ENCODE results near the gene COQ10B. TPM values are rescaled to one million over a fixed set of nuclear protein-coding genes. Genes with fewer than 3 reads are reported as not detected.
A peak's percentile ranks its signal among the peaks of the same experiment; 100 is the strongest.
"Not testable (repeated sequence)": the region's sequence is repeated elsewhere in the genome, so short reads cannot be mapped to it uniquely, and the experiment has no call there.

COQ10B gene
- 29.9 TPM for polyA plus RNA-seq

DNA sequence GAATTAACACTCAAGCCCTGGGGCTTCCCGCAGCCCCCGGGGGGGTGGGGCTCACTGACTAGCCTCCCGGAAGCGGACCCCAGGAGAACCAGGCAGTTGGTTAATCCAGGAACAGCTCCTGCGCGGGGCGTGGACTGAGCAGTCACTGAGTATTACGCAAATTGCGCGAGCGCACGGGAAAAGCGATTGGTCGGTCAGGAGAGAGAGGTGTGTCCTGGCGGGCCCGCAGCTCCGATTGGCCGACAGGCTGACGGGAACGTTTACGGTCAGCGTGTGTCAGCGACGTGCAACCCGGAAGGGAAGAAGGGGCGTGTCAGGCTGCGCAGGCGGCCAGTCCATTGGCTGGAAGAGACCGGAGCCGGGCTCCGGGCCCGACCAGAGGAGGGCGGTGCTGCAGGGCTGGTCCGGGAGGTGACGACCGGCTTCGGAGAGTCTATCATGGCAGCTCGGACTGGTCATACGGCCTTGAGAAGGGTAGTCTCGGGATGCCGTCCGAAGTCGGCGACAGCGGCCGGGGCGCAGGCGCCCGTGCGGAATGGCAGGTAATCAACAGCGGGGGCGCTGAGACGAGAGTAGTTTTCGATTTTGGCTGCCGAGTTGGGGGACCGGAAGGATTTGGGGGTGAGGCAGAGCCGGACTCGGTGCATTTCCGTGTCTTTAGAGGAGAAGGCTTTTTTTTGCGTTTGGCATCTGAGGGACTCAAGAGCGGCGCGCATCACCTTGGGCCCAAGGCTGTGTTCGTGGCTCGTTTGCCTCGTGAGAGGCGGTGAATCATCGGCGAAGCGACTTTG lies at the start of gene COQ10B:
Gene COQ10B (plus strand): TSS at position 430 of the 791 bp plus-strand sequence. CDS start 9 bp downstream, at position 439.
- H3K9me3 Mint-ChIP-seq: no peaks in the 10 kb centered on the region
- H3K27ac Mint-ChIP-seq: peak within 1 kb of the TSS; percentile 97 to 100 (median 100)
- H3K4me3 Mint-ChIP-seq: peak within 1 kb of the TSS; percentile 97 to 100 (median 100)
- H3K36me3 Mint-ChIP-seq: no peaks in the 10 kb centered on the region
- peaks cover 18 to 31% (median 24%) of the 10 kb centered on the region in 3 donors for H3K4me1 Mint-ChIP-seq
- no peaks in the 10 kb centered on the region for H3K27me3 Mint-ChIP-seq

GRCh38 chr2:197405582-197405981 lies 47.8 kb upstream of the COQ10B start:
- Mint-ChIP-seq H3K27ac (no peak overlapping the region), H3K36me3 (peaks cover 6% of the 10 kb centered on the region), H3K4me3 (no peak overlapping the region)

GRCh38 chr2:197414039-197414438 lies 39.3 kb upstream of the COQ10B start:
- H3K27me3 Mint-ChIP-seq: no peaks in the 10 kb centered on the region
- no peaks in the 10 kb centered on the region for H3K36me3 Mint-ChIP-seq
- H3K27ac Mint-ChIP-seq: no peak overlapping the region
- H3K4me3 Mint-ChIP-seq: no peak overlapping the region
- H3K4me1 Mint-ChIP-seq: peaks cover 0 to 1% (median 0%) of the 10 kb centered on the region in 3 donors
- no peaks in the 10 kb centered on the region for H3K9me3 Mint-ChIP-seq

More at GRCh38 chr2:197405582-197405981, 47.8 kb upstream of the COQ10B start:
- Mint-ChIP-seq H3K4me1 (peaks cover 0 to 1% (median 0%) of the 10 kb centered on the region in 3 donors), H3K9me3 (no peaks in the 10 kb centered on the region), H3K27me3 (no peaks in the 10 kb centered on the region)

DNA sequence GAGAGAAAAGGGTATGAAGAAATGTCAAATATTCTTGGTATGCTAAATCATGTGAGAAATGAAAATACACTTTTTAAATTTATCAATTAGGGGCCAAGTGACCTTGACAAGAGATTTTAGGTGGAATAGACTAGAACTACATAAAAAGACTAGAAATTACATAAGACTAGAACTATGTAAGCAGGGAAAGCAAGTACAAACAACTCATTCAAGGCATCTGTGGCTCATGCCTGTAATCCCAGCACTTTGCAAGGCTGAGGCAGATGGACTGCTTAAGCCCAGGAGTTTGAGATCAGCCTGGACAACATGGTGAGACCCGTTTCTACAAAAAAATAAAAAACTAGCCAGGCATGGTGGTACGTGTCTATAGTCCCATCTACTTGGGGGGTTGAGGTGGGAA lies 38.8 kb upstream of the COQ10B start:
- Mint-ChIP-seq H3K36me3 (no peaks in the 10 kb centered on the region), H3K4me1 (peaks cover 0 to 1% (median 0%) of the 10 kb centered on the region in 3 donors), H3K27ac (no peak overlapping the region), H3K4me3 (no peak overlapping the region), H3K9me3 (no peaks in the 10 kb centered on the region), H3K27me3 (no peaks in the 10 kb centered on the region)

GRCh38 chr2:197416268-197416667 lies 37.1 kb upstream of the COQ10B start:
- no peaks in the 10 kb centered on the region for H3K27me3 Mint-ChIP-seq
- no peak overlapping the region for H3K27ac Mint-ChIP-seq
- H3K9me3 Mint-ChIP-seq: no peaks in the 10 kb centered on the region
- H3K4me3 Mint-ChIP-seq: no peak overlapping the region
- H3K4me1 Mint-ChIP-seq: peaks cover 0 to 2% (median 0%) of the 10 kb centered on the region in 3 donors
- H3K36me3 Mint-ChIP-seq: no peaks in the 10 kb centered on the region

GRCh38 chr2:197419438-197419837 lies 33.9 kb upstream of the COQ10B start:
- no peaks in the 10 kb centered on the region for H3K36me3 Mint-ChIP-seq
- no peaks in the 10 kb centered on the region for H3K9me3 Mint-ChIP-seq
- peaks cover under 1 to 10% (median 5%) of the 10 kb centered on the region in 3 donors for H3K4me1 Mint-ChIP-seq
- no peak overlapping the region for H3K4me3 Mint-ChIP-seq
- H3K27ac Mint-ChIP-seq: no peak overlapping the region
- H3K27me3 Mint-ChIP-seq: no peaks in the 10 kb centered on the region

GRCh38 chr2:197423307-197423706 lies 30.0 kb upstream of the COQ10B start:
- no peaks in the 10 kb centered on the region for H3K9me3 Mint-ChIP-seq
- H3K27ac Mint-ChIP-seq: no peak overlapping the region
- no peaks in the 10 kb centered on the region for H3K36me3 Mint-ChIP-seq
- no peaks in the 10 kb centered on the region for H3K27me3 Mint-ChIP-seq
- no peak overlapping the region for H3K4me3 Mint-ChIP-seq
- peaks cover 19 to 30% (median 27%) of the 10 kb centered on the region in 3 donors for H3K4me1 Mint-ChIP-seq

DNA sequence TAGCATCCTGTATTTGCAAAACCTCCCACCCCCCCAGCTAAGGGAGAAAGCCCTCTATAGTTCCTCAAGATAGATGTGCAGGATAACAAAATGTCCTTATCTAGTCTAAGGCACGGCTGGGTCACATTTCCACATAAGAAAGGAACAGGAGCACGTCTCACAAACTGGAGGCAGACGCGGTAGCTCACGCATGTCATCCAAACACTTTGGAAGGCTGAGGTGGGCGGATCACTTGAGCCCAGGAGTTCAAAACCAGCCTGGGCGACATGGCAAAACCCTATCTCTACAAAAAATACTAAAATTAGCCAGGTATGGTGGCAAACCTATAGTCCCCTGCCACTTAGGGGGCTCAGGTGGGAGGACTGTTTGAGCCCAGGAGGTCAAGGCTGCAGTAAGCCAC lies 27.8 kb upstream of the COQ10B start:
- Mint-ChIP-seq H3K27ac (peak overlapping the region in 2 of 3 donors; percentile 27 to 64), H3K4me3 (peak overlapping the region in 1 of 4 donors; percentile 1), H3K4me1 (peaks cover 36 to 46% (median 44%) of the 10 kb centered on the region in 3 donors), H3K27me3 (no peaks in the 10 kb centered on the region), H3K36me3 (peaks cover 3% of the 10 kb centered on the region), H3K9me3 (no peaks in the 10 kb centered on the region)

GRCh38 chr2:197426723-197427603 lies 26.4 kb upstream of the COQ10B start:
- no peaks in the 10 kb centered on the region for H3K9me3 Mint-ChIP-seq
- H3K36me3 Mint-ChIP-seq: peaks cover 3% of the 10 kb centered on the region
- H3K27ac Mint-ChIP-seq: peak overlapping the region in 2 of 3 donors; percentile 27 to 90
- no peaks in the 10 kb centered on the region for H3K27me3 Mint-ChIP-seq
- peak overlapping the region in 3 of 4 donors; percentile 1 to 56 (median 27) for H3K4me3 Mint-ChIP-seq
- H3K4me1 Mint-ChIP-seq: peaks cover 46 to 55% (median 51%) of the 10 kb centered on the region in 3 donors

DNA sequence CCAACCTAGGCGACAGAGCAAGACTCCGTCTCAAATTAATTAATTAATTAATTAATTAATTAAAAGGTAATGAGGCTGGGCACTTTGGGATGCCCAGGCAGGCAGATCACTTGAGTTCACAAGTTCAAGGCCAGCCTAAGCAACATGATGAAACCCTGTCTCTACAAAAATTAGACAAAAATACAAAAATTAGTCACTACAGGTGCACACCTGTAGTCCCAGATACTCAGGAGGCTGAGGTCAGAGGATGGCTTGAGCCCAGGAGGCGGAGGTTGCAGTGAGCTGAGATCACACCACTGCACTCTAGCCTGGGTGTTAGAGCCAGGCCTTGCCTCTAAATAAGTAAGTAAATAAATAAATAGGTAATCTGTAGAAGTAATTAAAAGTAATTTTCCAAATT lies 25.4 kb upstream of the COQ10B start:
- Mint-ChIP-seq H3K27me3 (no peaks in the 10 kb centered on the region), H3K9me3 (no peaks in the 10 kb centered on the region), H3K4me3 (no peak overlapping the region), H3K4me1 (peaks cover 55 to 58% (median 56%) of the 10 kb centered on the region in 3 donors), H3K27ac (no peak overlapping the region), H3K36me3 (peaks cover 3% of the 10 kb centered on the region)

GRCh38 chr2:197431858-197432257 lies 21.5 kb upstream of the COQ10B start:
- H3K27me3 Mint-ChIP-seq: no peaks in the 10 kb centered on the region
- peak overlapping the region; percentile 50 to 96 (median 80) for H3K4me3 Mint-ChIP-seq
- H3K27ac Mint-ChIP-seq: peak overlapping the region; percentile 59 to 83 (median 65)
- no peaks in the 10 kb centered on the region for H3K9me3 Mint-ChIP-seq
- H3K4me1 Mint-ChIP-seq: peaks cover 51 to 52% (median 52%) of the 10 kb centered on the region in 3 donors
- H3K36me3 Mint-ChIP-seq: peaks cover 3% of the 10 kb centered on the region

GRCh38 chr2:197432527-197432926 lies 20.8 kb upstream of the COQ10B start:
- H3K9me3 Mint-ChIP-seq, H3K36me3 Mint-ChIP-seq, H3K27me3 Mint-ChIP-seq: not testable (repeated sequence)
- H3K27ac Mint-ChIP-seq: peak overlapping the region in 2 of 3 donors; percentile 28 to 96
- peak overlapping the region; percentile 50 to 100 (median 82) for H3K4me3 Mint-ChIP-seq
- peaks cover 49% of the 10 kb centered on the region in 3 donors for H3K4me1 Mint-ChIP-seq

DNA sequence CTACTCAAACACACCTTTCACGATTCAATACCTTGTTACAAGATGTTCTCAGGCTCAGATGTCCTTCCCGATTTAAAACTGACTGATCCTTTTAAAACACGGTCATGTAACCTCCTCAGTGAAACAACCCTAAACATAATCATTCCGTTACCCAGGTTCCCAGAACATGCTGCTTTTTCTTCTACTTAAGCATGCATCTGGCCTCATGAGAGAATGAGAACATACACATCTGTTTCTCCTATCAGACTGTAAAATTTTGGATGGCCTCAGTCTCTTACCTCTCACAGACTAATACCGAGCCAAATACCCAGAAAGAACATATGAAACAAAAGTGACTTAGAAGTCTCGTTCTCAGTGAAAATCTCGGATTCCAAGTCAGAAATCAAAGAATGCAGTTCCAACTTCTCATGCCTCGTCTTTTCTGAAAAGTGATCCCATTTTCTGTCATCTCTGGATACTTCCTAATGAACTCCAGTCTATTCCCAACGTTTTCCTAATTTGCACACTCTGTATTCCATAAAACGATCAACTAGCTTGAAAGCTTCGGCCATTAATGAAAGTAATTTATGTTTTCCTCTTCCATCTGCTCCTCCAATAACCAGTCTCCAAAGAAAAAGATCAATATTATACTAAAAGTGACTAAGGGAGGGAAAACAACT lies 19.4 kb upstream of the COQ10B start:
- peaks cover 3% of the 10 kb centered on the region for H3K36me3 Mint-ChIP-seq
- H3K4me3 Mint-ChIP-seq: peak overlapping the region; percentile 96 to 100 (median 100)

More for the DNA sequence above, 19.4 kb upstream of the COQ10B start:
- H3K27ac Mint-ChIP-seq: peak overlapping the region; percentile 96 to 100 (median 100)
- no peaks in the 10 kb centered on the region for H3K27me3 Mint-ChIP-seq
- no peaks in the 10 kb centered on the region for H3K9me3 Mint-ChIP-seq
- H3K4me1 Mint-ChIP-seq: peaks cover 41 to 47% (median 43%) of the 10 kb centered on the region in 3 donors

All from IgD-negative memory B cell (primary cell).